Lung (tissue), 12 donors: ENCODE results near the gene TTLL3. TPM values are rescaled to one million over a fixed set of nuclear protein-coding genes. Genes with fewer than 3 reads are reported as not detected.

Experiments
- ATAC-seq: fragments of 200-7000 bp; cut with Tn5 transposase; one replicate; pipeline ENCODE4 v1.9.1; 2020; ENCODE audit warnings: moderate number of reproducible peaks; ENCODE audit not compliant: insufficient read depth, low FRiP score
- DNase-seq, 3 donors: peaks; one replicate each; pipeline ENCODE4 v3.0.0-alpha.2; 2013 to 2017
- H3K27ac ChIP-seq, 2 donors: one replicate each; pipeline ENCODE4 v1.5.1; 2013; ENCODE audit warnings: mild to moderate bottlenecking in 2 of 2, moderate library complexity in 2 of 2, control low read depth in 1 of 2, inconsistent platforms in 1 of 2, low read depth in 1 of 2, low read length in 1 of 2
- H3K27me3 ChIP-seq, 3 donors: one replicate each; pipeline ENCODE4 v1.5.1; 2013; ENCODE audit warnings: low read length in 2 of 3; ENCODE audit not compliant: control insufficient read depth in 3 of 3, insufficient read depth in 3 of 3
- H3K36me3 ChIP-seq, 4 donors: one replicate each; pipeline ENCODE4 v1.5.1; 2013; ENCODE audit warnings: low read length in 4 of 4, mild to moderate bottlenecking in 1 of 4, moderate library complexity in 1 of 4; ENCODE audit not compliant: control insufficient read depth in 4 of 4, insufficient read depth in 4 of 4
- H3K4me1 ChIP-seq, 5 donors: one replicate each; pipeline ENCODE4 v1.5.1; 2013; ENCODE audit warnings: low read length in 5 of 5, mild to moderate bottlenecking in 2 of 5, moderate library complexity in 1 of 5; ENCODE audit not compliant: control insufficient read depth in 5 of 5, insufficient read depth in 5 of 5
- H3K4me3 ChIP-seq: one replicate; pipeline ENCODE4 v1.5.1; 2013; ENCODE audit warnings: mild to moderate bottlenecking, control low read depth, moderate library complexity
- H3K9ac ChIP-seq, 2 donors: one replicate each; pipeline ENCODE4 v1.5.1; 2013; ENCODE audit warnings: low read length in 2 of 2, control low read depth in 1 of 2; ENCODE audit not compliant: insufficient read depth in 1 of 2
- H3K9me3 ChIP-seq, 4 donors: one replicate each; pipeline ENCODE4 v1.5.1; 2013; ENCODE audit warnings: low read length in 3 of 4, mild to moderate bottlenecking in 1 of 4, moderate library complexity in 1 of 4; ENCODE audit not compliant: control insufficient read depth in 4 of 4, insufficient read depth in 3 of 4
- WGBS, 2 donors: extraction: QIAGEN DNeasy Blood & Tissue Kit; methylation state at CpG; one replicate each; pipeline ENCODE4 v1.1.7; 2013; 5-methylcytosine and 5-hydroxymethylcytosine counted together
- polyA plus RNA-seq, 2 donors: library from polyadenylated mRNA; stranded (reverse); fragments of 200-250 nt; gene quantifications; one replicate each; pipeline ENCODE4 v1.2.1, GENCODE V29; 2013
- total RNA-seq, 2 donors: library from RNA; depleted of rRNA in 1 of 2; stranded (reverse); fragments of >200 nt in 1 of 2; gene quantifications; one replicate each; pipeline ENCODE4 v1.2.1, GENCODE V29; 2014 to 2021
- TF ChIP-seq, protein P1 (sequence below): IDR thresholded peaks from 2 replicates; pipeline ENCODE4 v1.5.1; 2012; ENCODE audit warnings: mild to moderate bottlenecking; ENCODE audit errors: control extremely low read depth, extremely low read depth
- donor health status: control.
- donor health status: control.
- donor health status: Bipolar disorder and iron deficiency.
- donor health status: healthy.
- donor health status: DM: yes; HTN: yes; CAD: no.

Gene TTLL3
- total and polyA plus RNA-seq, 4 donors: 28.4 to 82.3 (median 37.5) TPM

DNA sequence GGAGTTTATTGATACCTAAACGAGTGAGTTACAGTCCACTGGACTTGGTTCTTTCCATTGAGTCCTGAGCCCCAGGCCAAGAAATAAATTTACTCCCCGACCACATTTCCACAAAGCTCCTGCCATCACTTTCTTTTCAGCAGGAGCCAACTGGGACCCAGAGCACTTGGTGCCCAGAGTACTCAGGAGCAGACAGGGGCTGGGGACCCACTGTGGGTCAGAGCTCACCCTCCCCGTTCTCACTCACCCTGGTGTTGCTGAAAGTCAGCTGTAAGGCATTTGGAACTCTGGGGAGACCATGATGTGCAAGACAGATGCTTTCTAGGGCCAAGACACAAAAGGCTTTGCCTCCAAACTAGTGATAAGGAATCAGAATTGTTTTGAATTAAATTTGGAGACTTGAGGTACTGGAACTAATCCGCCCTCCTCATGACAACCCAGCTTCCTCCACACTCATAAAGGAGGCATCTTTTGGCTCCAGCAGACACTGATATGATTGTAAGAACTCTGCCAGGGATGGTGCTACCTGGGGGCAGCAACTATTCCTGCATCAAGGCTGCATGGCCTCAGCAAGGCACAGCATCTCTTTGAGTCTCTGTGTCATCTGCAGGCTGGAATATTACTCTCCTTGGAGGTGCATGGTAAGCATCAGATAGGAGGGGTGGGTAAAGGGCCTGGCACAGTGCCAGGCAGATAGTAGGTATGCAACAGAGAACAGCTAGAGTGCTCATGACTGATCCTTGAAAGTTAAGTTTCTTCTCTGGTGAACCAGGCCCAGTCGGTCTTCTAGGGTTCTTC is 33.0 kb upstream of the TTLL3 start:
- Histone ChIP-seq H3K9me3 (no peaks in the 10 kb centered on the region), H3K4me3 (no peak overlapping the region), H3K36me3 (peaks cover 0 to 14% (median 9%) of the 10 kb centered on the region in 4 donors), H3K4me1 (peaks cover 0 to 3% (median 0%) of the 10 kb centered on the region in 5 donors), H3K27me3 (no peaks in the 10 kb centered on the region), H3K9ac (no peak overlapping the region), H3K27ac (no peak overlapping the region)
- 65 to 78% methylated on average over 5 of the region's 5 CpGs for WGBS, 2 donors
- TF ChIP-seq, protein P1, sequence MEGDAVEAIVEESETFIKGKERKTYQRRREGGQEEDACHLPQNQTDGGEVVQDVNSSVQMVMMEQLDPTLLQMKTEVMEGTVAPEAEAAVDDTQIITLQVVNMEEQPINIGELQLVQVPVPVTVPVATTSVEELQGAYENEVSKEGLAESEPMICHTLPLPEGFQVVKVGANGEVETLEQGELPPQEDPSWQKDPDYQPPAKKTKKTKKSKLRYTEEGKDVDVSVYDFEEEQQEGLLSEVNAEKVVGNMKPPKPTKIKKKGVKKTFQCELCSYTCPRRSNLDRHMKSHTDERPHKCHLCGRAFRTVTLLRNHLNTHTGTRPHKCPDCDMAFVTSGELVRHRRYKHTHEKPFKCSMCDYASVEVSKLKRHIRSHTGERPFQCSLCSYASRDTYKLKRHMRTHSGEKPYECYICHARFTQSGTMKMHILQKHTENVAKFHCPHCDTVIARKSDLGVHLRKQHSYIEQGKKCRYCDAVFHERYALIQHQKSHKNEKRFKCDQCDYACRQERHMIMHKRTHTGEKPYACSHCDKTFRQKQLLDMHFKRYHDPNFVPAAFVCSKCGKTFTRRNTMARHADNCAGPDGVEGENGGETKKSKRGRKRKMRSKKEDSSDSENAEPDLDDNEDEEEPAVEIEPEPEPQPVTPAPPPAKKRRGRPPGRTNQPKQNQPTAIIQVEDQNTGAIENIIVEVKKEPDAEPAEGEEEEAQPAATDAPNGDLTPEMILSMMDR: no peak
- ATAC-seq (no peak), DNase-seq (no peak)

DNA sequence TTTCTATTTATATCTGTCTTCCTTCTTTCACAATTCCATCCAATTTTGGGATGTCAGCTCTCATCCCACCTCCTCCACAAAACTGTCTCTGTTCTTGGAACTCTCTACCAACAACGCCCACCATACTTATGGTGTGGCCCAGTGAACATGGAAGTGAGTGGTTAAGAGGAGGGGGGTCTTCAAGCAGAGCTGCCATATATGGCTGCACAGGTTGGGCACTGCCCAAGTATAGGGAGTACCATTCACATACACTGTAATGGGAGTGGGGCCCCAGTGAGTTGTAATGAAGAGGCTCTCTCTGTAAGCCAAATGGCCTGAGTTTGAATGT is 32.4 kb upstream of the TTLL3 start:
- H3K27me3 ChIP-seq: no peaks in the 10 kb centered on the region
- H3K4me1 ChIP-seq: peaks cover 0 to 3% (median 0%) of the 10 kb centered on the region in 5 donors
- no peaks in the 10 kb centered on the region for H3K9me3 ChIP-seq
- ATAC-seq (no peak), DNase-seq (no peak)
- no peak overlapping the region for H3K4me3 ChIP-seq
- peaks cover 4 to 16% (median 12%) of the 10 kb centered on the region in 4 donors for H3K36me3 ChIP-seq
- H3K27ac ChIP-seq: no peak overlapping the region
- H3K9ac ChIP-seq: no peak overlapping the region
- TF ChIP-seq, protein P1: no peak
- 86 to 100% methylated on average over 1 of the region's 1 CpG for WGBS, 2 donors

DNA sequence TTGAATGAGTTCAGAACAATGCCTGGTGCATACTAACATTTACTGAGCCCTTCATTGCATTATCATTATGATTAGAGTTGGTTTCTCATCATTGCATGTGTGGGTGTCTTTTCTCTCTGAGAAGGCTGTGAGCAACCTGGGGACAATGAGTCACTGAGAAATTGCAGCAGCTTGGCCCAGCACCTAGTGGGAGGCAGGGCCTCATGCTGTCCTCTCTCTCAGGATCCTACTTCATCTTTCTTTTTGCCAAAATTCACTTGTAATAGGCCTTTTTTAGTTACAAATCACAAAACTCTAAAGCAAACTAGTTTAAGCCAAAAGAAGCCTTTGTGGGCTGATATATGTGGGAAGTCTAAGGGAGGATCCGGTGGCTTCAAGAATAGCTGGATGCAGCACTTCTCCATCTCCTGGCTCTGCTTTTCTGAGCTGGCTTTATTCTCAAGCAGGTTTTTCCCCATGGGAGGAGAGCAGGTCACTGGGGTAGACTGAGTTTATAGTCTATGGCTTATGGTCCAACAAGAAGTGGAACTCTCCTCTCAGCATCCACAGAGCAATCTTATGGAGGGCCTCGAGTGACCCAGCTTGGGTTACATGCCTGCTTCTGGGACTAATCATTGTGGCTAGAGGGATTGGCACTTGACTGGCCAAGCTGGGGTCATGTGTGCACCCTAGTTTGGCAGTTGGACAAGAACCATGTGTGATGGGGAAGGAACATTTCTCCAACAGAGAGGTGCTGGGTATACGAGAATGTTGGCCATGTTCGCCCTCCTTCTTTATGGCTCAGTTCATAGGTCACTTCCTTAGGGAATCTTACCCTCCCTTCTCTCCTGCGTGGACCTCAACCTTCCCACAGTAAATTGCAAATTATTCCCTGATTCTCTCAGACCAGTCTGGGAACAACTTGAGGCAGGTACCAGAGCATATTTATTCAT is 31.7 kb upstream of the TTLL3 start:
- TF ChIP-seq, protein P1: no peak
- ATAC-seq: peak; percentile 38

More for the DNA sequence above, 31.7 kb upstream of the TTLL3 start:
- H3K9me3 ChIP-seq: no peaks in the 10 kb centered on the region
- WGBS, 2 donors: 82 to 88% methylated on average over 5 of the region's 5 CpGs
- H3K4me1 ChIP-seq: peaks cover 0 to 3% (median 0%) of the 10 kb centered on the region in 5 donors
- DNase-seq: no peak
- H3K27me3 ChIP-seq: no peaks in the 10 kb centered on the region
- no peak overlapping the region for H3K27ac ChIP-seq
- no peak overlapping the region for H3K9ac ChIP-seq
- peaks cover 7 to 16% (median 13%) of the 10 kb centered on the region in 4 donors for H3K36me3 ChIP-seq
- no peak overlapping the region for H3K4me3 ChIP-seq
